ACC112 (cell line): Measurements from ENCODE around the gene PLCXD1.
"Not testable (repeated sequence)": the region's sequence is repeated elsewhere in the genome, so short reads cannot be mapped to it uniquely, and the experiment has no call there.

Experiments
- H2AFZ ChIP-seq: fragments of 200-600 bp; sonication (generic); one replicate; pipeline ENCODE4 v1.6.0; 2017; ENCODE audit warnings: antibody characterized with exemption, low read length; ENCODE audit not compliant: unreplicated experiment
- H3K27ac ChIP-seq: fragments of 200-600 bp; sonication (generic); 2 replicates; pipeline ENCODE4 v1.5.1; 2014; ENCODE audit warnings: low read depth, mild to moderate bottlenecking, antibody characterized with exemption, low read length, moderate library complexity
- H3K27me3 ChIP-seq: fragments of 200-600 bp; sonication (generic); 2 replicates; pipeline ENCODE4 v1.6.1; 2014; ENCODE audit warnings: mild to moderate bottlenecking, antibody characterized with exemption, low read length, moderate library complexity, mixed read lengths; ENCODE audit not compliant: insufficient read depth
- H3K36me3 ChIP-seq: fragments of 200-600 bp; sonication (generic); 2 replicates; pipeline ENCODE4 v1.6.1; 2016; ENCODE audit warnings: mild to moderate bottlenecking, antibody characterized with exemption, low read length, moderate library complexity, mixed read lengths; ENCODE audit not compliant: insufficient read depth
- H3K4me1 ChIP-seq: fragments of 200-600 bp; sonication (generic); one replicate; pipeline ENCODE4 v1.6.1; 2016; ENCODE audit warnings: low read length, mixed read lengths; ENCODE audit not compliant: insufficient read depth, unreplicated experiment, control insufficient read depth
- H3K4me3 ChIP-seq: fragments of 200-600 bp; sonication (generic); 2 replicates; pipeline ENCODE4 v1.5.1; 2014; ENCODE audit warnings: mild to moderate bottlenecking, low read depth, low read length
- H3K79me2 ChIP-seq: fragments of 200-600 bp; sonication (generic); one replicate; pipeline ENCODE4 v1.6.0; 2016; ENCODE audit warnings: low read length; ENCODE audit not compliant: control insufficient read depth, unreplicated experiment, insufficient read depth

PLCXD1 gene

GRCh38 chrX:318739-319578 lies 37.8 kb downstream of the PLCXD1 start, which contains the start of gene GTPBP6:
TSS of gene GTPBP6 (minus strand) at chrX:318796. CDS start at chrX:318787, 9 bp downstream.
- peak within 1 kb of the TSS; percentile 89 for H2AFZ ChIP-seq
- H3K4me1 ChIP-seq: peaks cover 3% of the 10 kb centered on the region

GRCh38 chrX:319579-320125 lies 38.5 kb downstream of the PLCXD1 start:
- Histone ChIP-seq H3K36me3 (peaks cover 14% of the 10 kb centered on the region; the same call in 1 of the 2 replicates), H2AFZ (peak overlapping the region; percentile 73), H3K4me3 (peak overlapping the region; percentile 97), H3K79me2 (peaks cover 28% of the 10 kb centered on the region), H3K27ac (peak overlapping the region; percentile 48; the same call in 1 of the 2 replicates), H3K4me1 (peaks cover 3% of the 10 kb centered on the region), H3K27me3 (no peaks in the 10 kb centered on the region)

More at GRCh38 chrX:318739-319578, 37.8 kb downstream of the PLCXD1 start, which contains the start of gene GTPBP6:
- Histone ChIP-seq H3K27me3 (no peaks in the 10 kb centered on the region), H3K27ac (peak within 1 kb of the TSS; percentile 89), H3K4me3 (peak within 1 kb of the TSS; percentile 97), H3K36me3 (peaks cover 18% of the 10 kb centered on the region; the same call in 1 of the 2 replicates), H3K79me2 (peaks cover 28% of the 10 kb centered on the region)

- peaks cover 3% of the 10 kb centered on the region for H3K4me1 ChIP-seq
- no peaks in the 10 kb centered on the region for H3K27me3 ChIP-seq
- H3K4me3 ChIP-seq: peak overlapping the region; percentile 97
- peaks cover 8% of the 10 kb centered on the region; the same call in 1 of the 2 replicates for H3K36me3 ChIP-seq
- H3K79me2 ChIP-seq: peaks cover 28% of the 10 kb centered on the region
- H2AFZ ChIP-seq: no peak overlapping the region
- H3K27ac ChIP-seq: no peak overlapping the region
These were observed 39.1 kb downstream of the PLCXD1 start for GRCh38 chrX:320126-320783.

- Histone ChIP-seq H3K4me1 (peaks cover 3% of the 10 kb centered on the region), H3K27me3 (no peaks in the 10 kb centered on the region), H3K4me3 (no peak overlapping the region), H2AFZ (no peak overlapping the region), H3K27ac (no peak overlapping the region), H3K79me2 (peaks cover 17% of the 10 kb centered on the region), H3K36me3 (no peaks in the 10 kb centered on the region)
These were observed 42.8 kb downstream of the PLCXD1 start for GRCh38 chrX:323721-324628.

- not testable (repeated sequence) for H3K4me3 ChIP-seq, H3K36me3 ChIP-seq, H3K27ac ChIP-seq, H2AFZ ChIP-seq, H3K4me1 ChIP-seq, H3K27me3 ChIP-seq
- H3K79me2 ChIP-seq: peaks cover 11% of the 10 kb centered on the region
These were observed 43.5 kb downstream of the PLCXD1 start for GRCh38 chrX:324664-325063.

- Histone ChIP-seq H3K27me3 (peaks cover 13% of the 10 kb centered on the region; the same call in 1 of the 2 replicates), H3K4me1 (peaks cover 13% of the 10 kb centered on the region), H3K27ac (no peak overlapping the region), H3K36me3 (no peaks in the 10 kb centered on the region), H2AFZ (no peak overlapping the region), H3K4me3 (no peak overlapping the region), H3K79me2 (no peaks in the 10 kb centered on the region)
These were observed 46.5 kb downstream of the PLCXD1 start for GRCh38 chrX:327660-328126.

GRCh38 chrX:329291-329910 lies 48.2 kb downstream of the PLCXD1 start:
- H3K27ac ChIP-seq: no peak overlapping the region
- no peaks in the 10 kb centered on the region for H3K79me2 ChIP-seq
- H2AFZ ChIP-seq: no peak overlapping the region
- H3K36me3 ChIP-seq: no peaks in the 10 kb centered on the region
- no peak overlapping the region for H3K4me3 ChIP-seq
- H3K27me3 ChIP-seq: peaks cover 13% of the 10 kb centered on the region; the same call in 1 of the 2 replicates
- peaks cover 13% of the 10 kb centered on the region for H3K4me1 ChIP-seq

- not testable (repeated sequence) for H3K27ac ChIP-seq, H3K4me3 ChIP-seq, H3K79me2 ChIP-seq, H3K36me3 ChIP-seq, H2AFZ ChIP-seq
- Histone ChIP-seq H3K4me1 (peaks cover 13% of the 10 kb centered on the region), H3K27me3 (peaks cover 13% of the 10 kb centered on the region; the same call in 1 of the 2 replicates)
These were observed 49.1 kb downstream of the PLCXD1 start for GRCh38 chrX:330141-330725.

GRCh38 chrX:330726-331150 lies 49.6 kb downstream of the PLCXD1 start:
- no peaks in the 10 kb centered on the region for H3K79me2 ChIP-seq
- no peak overlapping the region for H3K4me3 ChIP-seq
- peaks cover 13% of the 10 kb centered on the region; the same call in 1 of the 2 replicates for H3K27me3 ChIP-seq
- no peak overlapping the region for H3K27ac ChIP-seq
- H2AFZ ChIP-seq: no peak overlapping the region
- peaks cover 13% of the 10 kb centered on the region for H3K4me1 ChIP-seq
- peaks cover 9% of the 10 kb centered on the region; the same call in 1 of the 2 replicates for H3K36me3 ChIP-seq
